Coronary artery (tissue), 2 donors: Measurements from ENCODE around the gene SNN.

Source experiments
- DNase-seq: peaks from one replicate; pipeline ENCODE4 v3.0.0-alpha.2; 2017; ENCODE audit warnings: low spot score
- H3K27ac ChIP-seq, 2 donors: fragments of 200-600 bp; sonication (generic); one replicate each; pipeline ENCODE4 v1.5.1; 2016 to 2019
- H3K4me3 ChIP-seq: fragments of 200-600 bp; sonication (generic); 2 replicates; pipeline ENCODE4 v1.5.1; 2016; ENCODE audit warnings: mild to moderate bottlenecking, moderate library complexity
- CTCF ChIP-seq: fragments of 200-600 bp; sonication (generic); IDR thresholded peaks from one replicate; pipeline ENCODE4 v1.5.1; 2019; ENCODE audit warnings: antibody characterized with exemption

SNN gene

GRCh38 chr16:11687601-11688519, 19.6 kb downstream of the SNN start:
- Histone ChIP-seq H3K4me3 (no peak overlapping the region), H3K27ac (peak overlapping the region in 1 of 2 donors; percentile 31)
- TF ChIP-seq CTCF: no peak
- peak; percentile 19 for DNase-seq

- Histone ChIP-seq H3K27ac (peak overlapping the region in 1 of 2 donors; percentile 31), H3K4me3 (no peak overlapping the region)
- peak; percentile 33 for DNase-seq
- no peak for TF ChIP-seq CTCF
Observed at GRCh38 chr16:11688520-11688886, 20.2 kb downstream of the SNN start.

GRCh38 chr16:11689031-11689840, 21.0 kb downstream of the SNN start:
- H3K27ac ChIP-seq: peak overlapping the region in 1 of 2 donors; percentile 19
- DNase-seq: peak; percentile 5
- no peak overlapping the region for H3K4me3 ChIP-seq
- no peak for TF ChIP-seq CTCF

- TF ChIP-seq CTCF: no peak
- Histone ChIP-seq H3K4me3 (no peak overlapping the region), H3K27ac (no peak overlapping the region)
- DNase-seq: peak; percentile 31
Observed at GRCh38 chr16:11691235-11691634, 23.0 kb downstream of the SNN start.

- no peak overlapping the region for H3K27ac ChIP-seq
- H3K4me3 ChIP-seq: no peak overlapping the region
- TF ChIP-seq CTCF: no peak
- DNase-seq: peak; percentile 67
Observed at GRCh38 chr16:11691771-11692170, 23.5 kb downstream of the SNN start.

- TF ChIP-seq CTCF: no peak
Observed at GRCh38 chr16:11692171-11692570, 23.9 kb downstream of the SNN start.

More at GRCh38 chr16:11692171-11692570, 23.9 kb downstream of the SNN start:
- Histone ChIP-seq H3K27ac (no peak overlapping the region), H3K4me3 (no peak overlapping the region)
- peak; percentile 0 for DNase-seq
